Activated B cell treated with CpG ODN at 0.5 μM for 24 hours (primary cell): ENCODE measurements around the gene AZGP1. TPM values are rescaled to one million over a fixed set of nuclear protein-coding genes. Genes with fewer than 3 reads are reported as not detected.
"Not testable (repeated sequence)": the region's sequence is repeated elsewhere in the genome, so short reads cannot be mapped to it uniquely, and the experiment has no call there.

Experiments used
- ATAC-seq: fragments of 200-7000 bp; cut with Tn5 transposase; one replicate; pipeline ENCODE4 v1.10.0; 2021; ENCODE audit warnings: low read depth, mild to moderate bottlenecking, moderate library complexity
- CTCF ChIA-PET: fragments of 350-600 bp; sonication (Branson Sonifier 250); formaldehyde crosslinking; loops from one replicate; lab custom pipeline; 2021; ENCODE audit warnings: antibody characterized with exemption; lab: Charles Lee
- POLR2A ChIA-PET: fragments of 350-600 bp; sonication (Branson Sonifier 250); formaldehyde crosslinking; loops from one replicate; lab custom pipeline; 2021; ENCODE audit warnings: antibody characterized with exemption; lab: Charles Lee
- DNase-seq: peaks from one replicate; pipeline ENCODE4 v3.0.0; 2022
- H3K27ac Mint-ChIP-seq: one replicate; pipeline ENCODE4 v1.8.0; 2020; ENCODE audit warnings: mixed read lengths
- H3K27me3 Mint-ChIP-seq: one replicate; pipeline ENCODE4 v1.8.0; 2021; ENCODE audit warnings: mixed read lengths
- H3K36me3 Mint-ChIP-seq: one replicate; pipeline ENCODE4 v1.8.0; 2021; ENCODE audit warnings: low read depth, mixed read lengths
- H3K4me1 Mint-ChIP-seq: one replicate; pipeline ENCODE4 v1.8.0; 2021; ENCODE audit warnings: mixed read lengths
- H3K4me3 Mint-ChIP-seq: one replicate; pipeline ENCODE4 v1.8.0; 2020; ENCODE audit warnings: mild to moderate bottlenecking, mixed read lengths
- H3K9me3 Mint-ChIP-seq: one replicate; pipeline ENCODE4 v1.8.0; 2020; ENCODE audit warnings: mixed read lengths
- intact Hi-C: fragments of 100-400 bp; cut with micrococcal nuclease; formaldehyde crosslinking; loops from one replicate; pipeline ENCODE4 v1.15.1; 2024
- total RNA-seq: library from RNA; stranded (reverse); gene quantifications from 2 replicates; pipeline ENCODE4 v1.2.3, GENCODE V29; 2022
- TF ChIP-seq, protein P1 (sequence below): fragments of 200-600 bp; IDR thresholded peaks from one replicate; pipeline ENCODE4 v1.8.0; 2022; ENCODE audit warnings: antibody characterized with exemption, mild to moderate bottlenecking

Gene AZGP1
- total RNA-seq, 1 donor from 2014 or later, result not detected

DNA sequence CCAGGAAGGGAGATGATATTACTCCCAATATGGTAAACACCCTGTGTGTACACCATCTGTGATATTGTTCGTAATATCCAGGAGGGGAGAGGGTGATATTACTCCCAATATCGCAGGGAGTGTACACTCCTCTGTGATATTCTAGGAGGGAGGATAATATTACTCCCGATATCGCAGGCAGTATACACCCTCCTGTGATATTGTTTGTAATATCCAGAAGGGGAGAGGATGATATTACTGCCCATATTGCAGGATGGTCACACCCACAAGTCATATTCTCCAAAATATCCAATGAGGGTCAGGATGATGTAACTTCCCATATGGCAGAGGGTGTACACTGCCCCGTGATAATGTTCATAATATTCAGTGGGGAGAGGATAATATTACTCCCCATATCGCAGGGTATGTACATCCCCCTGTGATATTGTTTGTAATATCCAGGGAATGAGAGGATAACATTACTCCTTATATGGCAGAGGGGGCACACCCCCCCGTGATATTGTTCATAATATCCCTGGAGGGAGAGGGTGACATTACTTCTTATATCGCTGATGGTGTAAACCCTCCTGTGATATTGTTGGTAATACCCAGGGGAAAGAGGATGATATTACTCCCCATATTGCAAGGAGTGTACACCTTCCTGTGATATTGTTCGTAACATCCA lies 17.1 kb downstream of the AZGP1 start:
- TF ChIP-seq, protein P1, sequence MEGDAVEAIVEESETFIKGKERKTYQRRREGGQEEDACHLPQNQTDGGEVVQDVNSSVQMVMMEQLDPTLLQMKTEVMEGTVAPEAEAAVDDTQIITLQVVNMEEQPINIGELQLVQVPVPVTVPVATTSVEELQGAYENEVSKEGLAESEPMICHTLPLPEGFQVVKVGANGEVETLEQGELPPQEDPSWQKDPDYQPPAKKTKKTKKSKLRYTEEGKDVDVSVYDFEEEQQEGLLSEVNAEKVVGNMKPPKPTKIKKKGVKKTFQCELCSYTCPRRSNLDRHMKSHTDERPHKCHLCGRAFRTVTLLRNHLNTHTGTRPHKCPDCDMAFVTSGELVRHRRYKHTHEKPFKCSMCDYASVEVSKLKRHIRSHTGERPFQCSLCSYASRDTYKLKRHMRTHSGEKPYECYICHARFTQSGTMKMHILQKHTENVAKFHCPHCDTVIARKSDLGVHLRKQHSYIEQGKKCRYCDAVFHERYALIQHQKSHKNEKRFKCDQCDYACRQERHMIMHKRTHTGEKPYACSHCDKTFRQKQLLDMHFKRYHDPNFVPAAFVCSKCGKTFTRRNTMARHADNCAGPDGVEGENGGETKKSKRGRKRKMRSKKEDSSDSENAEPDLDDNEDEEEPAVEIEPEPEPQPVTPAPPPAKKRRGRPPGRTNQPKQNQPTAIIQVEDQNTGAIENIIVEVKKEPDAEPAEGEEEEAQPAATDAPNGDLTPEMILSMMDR, result no peak
- Mint-ChIP-seq H3K4me3 (no peak overlapping the region), H3K36me3 (no peaks in the 10 kb centered on the region), H3K4me1 (no peaks in the 10 kb centered on the region), H3K9me3 (no peaks in the 10 kb centered on the region), H3K27me3 (peaks cover 44% of the 10 kb centered on the region), H3K27ac (no peak overlapping the region)
- ChIA-PET CTCF (no interaction called here), POLR2A (no interaction called here)
- DNase-seq (no peak), ATAC-seq (no peak)
- intact Hi-C loops, result no loop called here

DNA sequence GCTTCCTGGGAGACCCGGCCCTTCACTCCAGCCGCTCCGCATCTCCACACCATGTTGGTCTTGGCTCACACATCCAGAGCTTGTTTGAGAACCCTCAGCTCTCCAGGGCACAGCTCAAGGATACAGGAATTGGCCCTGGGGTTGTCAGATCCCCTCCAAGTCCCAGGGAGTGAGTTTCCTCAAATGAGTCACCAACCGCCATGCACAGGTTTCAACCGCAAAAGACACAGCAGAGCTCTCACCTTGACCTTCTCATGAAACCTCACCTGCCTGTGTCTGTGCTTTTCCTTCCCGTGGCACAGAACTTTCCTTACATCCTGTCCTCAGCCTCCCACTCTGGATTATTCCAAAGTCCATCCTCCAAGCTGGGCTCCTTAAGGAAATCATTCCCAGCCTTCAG lies 20.6 kb downstream of the AZGP1 start:
- Mint-ChIP-seq H3K9me3 (peaks cover 4% of the 10 kb centered on the region), H3K36me3 (no peaks in the 10 kb centered on the region), H3K4me1 (no peaks in the 10 kb centered on the region), H3K27me3 (peaks cover 28% of the 10 kb centered on the region), H3K27ac (no peak overlapping the region), H3K4me3 (no peak overlapping the region)
- intact Hi-C loops, result no loop called here
- ChIA-PET CTCF (interaction anchor here (1.5 kb wide), 1 partner anchor 24 kb away, joined by 3 read pairs; no protein-coding TSS in a partner anchor), POLR2A (interaction anchor here (0.6 kb wide), 1 partner anchor 414 kb away, joined by 3 read pairs; no protein-coding TSS in a partner anchor)
- no peak for DNase-seq
- TF ChIP-seq, protein P1, result no peak
- ATAC-seq, result no peak

DNA sequence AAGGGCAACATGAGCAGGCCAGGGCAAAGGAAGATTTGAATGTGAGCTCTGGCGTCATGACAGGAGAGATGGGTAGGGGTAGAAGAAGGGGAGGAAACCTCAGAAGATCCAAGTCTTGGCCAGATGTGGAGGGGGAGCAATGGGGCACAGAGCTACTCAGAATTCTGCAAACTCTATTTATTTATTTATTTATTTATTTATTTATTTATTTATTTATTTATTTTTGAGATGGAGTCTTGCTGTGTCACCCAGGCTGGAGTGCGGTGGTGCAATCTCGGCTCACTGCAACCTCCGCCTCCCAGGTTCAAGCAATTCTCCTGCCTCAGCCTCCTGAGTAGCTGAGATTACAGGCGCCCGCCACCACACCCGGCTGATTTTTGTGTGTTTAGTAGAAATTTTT lies 21.2 kb downstream of the AZGP1 start:
- POLR2A ChIA-PET, intact Hi-C loops, H3K36me3 Mint-ChIP-seq, H3K4me1 Mint-ChIP-seq, H3K9me3 Mint-ChIP-seq, H3K4me3 Mint-ChIP-seq, ATAC-seq, H3K27ac Mint-ChIP-seq, DNase-seq: not testable (repeated sequence)
- H3K27me3 Mint-ChIP-seq, result peaks cover 28% of the 10 kb centered on the region
- CTCF ChIA-PET, result interaction anchor here (1.5 kb wide), 1 partner anchor 25 kb away, joined by 3 read pairs; no protein-coding TSS in a partner anchor

DNA sequence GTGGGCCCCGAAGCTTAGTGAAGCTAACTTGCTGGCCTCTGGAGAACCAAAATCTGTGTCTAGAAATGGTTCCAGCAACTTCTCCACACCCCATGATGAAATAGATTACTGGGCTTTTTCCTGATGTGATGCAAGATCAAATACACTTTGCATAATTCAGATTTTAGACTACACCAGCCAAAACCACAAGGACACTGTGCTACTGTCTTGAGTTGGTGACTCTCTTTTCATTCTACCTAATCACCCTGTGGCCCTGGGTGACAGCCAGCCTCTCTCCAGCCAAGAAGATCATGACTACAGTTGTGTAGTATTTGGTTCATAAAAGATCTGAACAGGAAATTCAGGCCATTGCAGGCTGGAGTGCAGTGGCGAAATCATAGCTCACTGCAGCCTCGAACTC lies 22.2 kb downstream of the AZGP1 start:
- H3K27ac Mint-ChIP-seq, result no peak overlapping the region
- intact Hi-C loops, result no loop called here
- no peak overlapping the region for H3K4me3 Mint-ChIP-seq
- peaks cover 23% of the 10 kb centered on the region for H3K27me3 Mint-ChIP-seq
- ChIA-PET CTCF (no interaction called here), POLR2A (no interaction called here)
- no peaks in the 10 kb centered on the region for H3K4me1 Mint-ChIP-seq
- H3K36me3 Mint-ChIP-seq, result no peaks in the 10 kb centered on the region
- TF ChIP-seq, protein P1, result no peak
- DNase-seq, result no peak
- no peak for ATAC-seq
- peaks cover 9% of the 10 kb centered on the region for H3K9me3 Mint-ChIP-seq

DNA sequence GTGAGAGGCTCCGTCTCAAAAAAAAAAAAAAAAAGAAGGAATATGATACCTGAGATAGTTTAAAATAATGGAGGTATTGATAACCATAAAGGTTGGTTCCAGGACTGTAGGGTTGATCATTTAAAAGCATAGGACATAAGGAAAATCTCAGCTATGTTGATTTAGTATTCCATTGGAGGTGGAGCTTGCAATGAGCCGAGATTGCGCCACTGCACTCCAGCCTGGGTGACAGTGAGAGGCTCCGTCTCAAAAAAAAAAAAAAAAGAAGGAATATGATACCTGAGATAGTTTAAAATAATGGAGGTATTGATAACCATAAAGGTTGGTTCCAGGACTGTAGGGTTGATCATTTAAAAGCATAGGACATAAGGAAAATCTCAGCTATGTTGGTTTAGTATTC lies 23.2 kb downstream of the AZGP1 start:
- POLR2A ChIA-PET, intact Hi-C loops, ATAC-seq: not testable (repeated sequence)

DNA sequence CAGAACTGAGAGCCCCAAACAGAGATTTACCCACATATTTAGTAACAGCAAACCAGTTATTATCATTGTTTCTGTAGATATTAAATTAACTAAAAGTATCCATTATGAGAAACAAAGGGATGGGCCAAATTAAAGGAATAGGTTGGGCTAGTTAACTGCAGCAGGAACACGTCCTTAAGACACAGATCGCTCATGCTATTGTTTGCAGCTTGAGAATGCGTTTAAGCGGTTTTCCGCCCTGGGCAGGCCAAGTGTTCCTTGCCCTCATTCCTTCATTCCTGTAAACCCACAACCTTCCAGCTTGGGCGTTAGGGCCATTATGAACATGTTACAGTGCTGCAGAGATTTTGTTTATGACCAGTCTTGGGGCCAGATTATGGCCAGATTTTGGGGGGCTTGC lies 25.0 kb downstream of the AZGP1 start:
- intact Hi-C loops, H3K4me1 Mint-ChIP-seq, DNase-seq, H3K9me3 Mint-ChIP-seq, H3K4me3 Mint-ChIP-seq, ATAC-seq, H3K36me3 Mint-ChIP-seq, POLR2A ChIA-PET, CTCF ChIA-PET, H3K27ac Mint-ChIP-seq: not testable (repeated sequence)
- H3K27me3 Mint-ChIP-seq, result peaks cover 29% of the 10 kb centered on the region

More for the DNA sequence above, 23.2 kb downstream of the AZGP1 start:
- H3K9me3 Mint-ChIP-seq, H3K27ac Mint-ChIP-seq, H3K4me3 Mint-ChIP-seq, CTCF ChIA-PET, DNase-seq, H3K4me1 Mint-ChIP-seq, H3K36me3 Mint-ChIP-seq: not testable (repeated sequence)
- peaks cover 27% of the 10 kb centered on the region for H3K27me3 Mint-ChIP-seq
